A549 (cell line): ENCODE measurements around the gene ZNF484.
"Not testable (repeated sequence)": the region's sequence is repeated elsewhere in the genome, so short reads cannot be mapped to it uniquely, and the experiment has no call there.

Experiments used
- BHLHE40 ChIP-seq: IDR thresholded peaks from 2 replicates; pipeline ENCODE4 v1.6.1; 2012; ENCODE audit warnings: low read depth, low read length, inconsistent platforms
- CHD2 ChIP-seq: fragments of 150-350 bp; IDR thresholded peaks from 2 replicates; pipeline ENCODE4 v1.6.1; 2014; ENCODE audit warnings: low read length; ENCODE audit not compliant: partially characterized antibody
- EP300 ChIP-seq, 2 experiments: fragments of >200 bp; sonication (Bioruptor Twin); formaldehyde crosslinking; IDR thresholded peaks; 2 replicates in 1 of 2; 3 replicates in 1 of 2; pipeline ENCODE4 v1.6.1; 2016 to 2017
- JUNB ChIP-seq: fragments of >200 bp; sonication (Bioruptor Twin); formaldehyde crosslinking; IDR thresholded peaks from 2 replicates; pipeline ENCODE4 v1.6.1; 2016
- PHF8 ChIP-seq: fragments of 200-600 bp; sonication (generic); IDR thresholded peaks from 2 replicates; pipeline ENCODE4 v1.6.1; 2016; ENCODE audit warnings: low read depth, mild to moderate bottlenecking, antibody characterized with exemption, moderate library complexity, borderline replicate concordance
- POLR2A ChIP-seq: IDR thresholded peaks from 2 replicates; pipeline ENCODE4 v1.6.1; 2012; ENCODE audit warnings: mild to moderate bottlenecking, low read length
- RAD21 ChIP-seq, 2 experiments: fragments of >200 bp in 1 of 2; sonication (Bioruptor Twin) in 1 of 2; formaldehyde crosslinking in 1 of 2; IDR thresholded peaks in 1 of 2; conservative IDR thresholded peaks in 1 of 2; 2 replicates in 1 of 2; 3 replicates in 1 of 2; pipeline ENCODE4 v1.6.1; 2012 to 2018; ENCODE audit warnings: inconsistent platforms in 1 of 2
- RCOR1 ChIP-seq: fragments of 150-350 bp; IDR thresholded peaks from 2 replicates; pipeline ENCODE4 v1.6.1; 2014; ENCODE audit warnings: antibody characterized with exemption, low read length, low read depth
- ZFP36 ChIP-seq: fragments of 450-650 bp; IDR thresholded peaks from 2 replicates; pipeline ENCODE4 v1.6.1; 2014; ENCODE audit warnings: borderline replicate concordance; ENCODE audit not compliant: partially characterized antibody
- TF ChIP-seq, protein P1 (sequence below): fragments of >200 bp; sonication (Bioruptor Twin); formaldehyde crosslinking; IDR thresholded peaks from 3 replicates; pipeline ENCODE4 v1.5.1; 2016
- TF ChIP-seq, protein P2 (sequence below): fragments of 450-650 bp; IDR thresholded peaks from 2 replicates; pipeline ENCODE4 v1.6.1; 2014; ENCODE audit warnings: antibody characterized with exemption

DNA sequence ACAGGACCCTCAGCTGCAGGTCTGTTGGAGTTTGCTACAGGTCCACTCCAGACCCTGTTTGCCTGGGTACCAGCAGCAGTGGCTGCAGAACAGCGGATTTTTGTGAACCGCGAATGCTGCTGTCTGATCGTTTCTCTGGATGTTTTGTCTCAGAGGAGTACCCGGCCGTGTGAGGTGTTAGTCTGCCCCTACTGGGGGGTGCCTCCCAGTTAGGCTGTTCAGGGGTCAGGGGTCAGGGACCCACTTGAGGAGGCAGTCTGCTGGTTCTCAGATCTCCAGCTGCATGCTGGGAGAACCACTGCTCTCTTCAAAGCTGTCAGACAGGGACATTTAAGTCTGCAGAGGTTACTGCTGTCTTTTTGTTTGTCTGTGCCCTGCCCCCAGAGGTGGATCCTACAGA, 27.3 kb upstream of the ZNF484 start:
- TF ChIP-seq, protein P1, sequence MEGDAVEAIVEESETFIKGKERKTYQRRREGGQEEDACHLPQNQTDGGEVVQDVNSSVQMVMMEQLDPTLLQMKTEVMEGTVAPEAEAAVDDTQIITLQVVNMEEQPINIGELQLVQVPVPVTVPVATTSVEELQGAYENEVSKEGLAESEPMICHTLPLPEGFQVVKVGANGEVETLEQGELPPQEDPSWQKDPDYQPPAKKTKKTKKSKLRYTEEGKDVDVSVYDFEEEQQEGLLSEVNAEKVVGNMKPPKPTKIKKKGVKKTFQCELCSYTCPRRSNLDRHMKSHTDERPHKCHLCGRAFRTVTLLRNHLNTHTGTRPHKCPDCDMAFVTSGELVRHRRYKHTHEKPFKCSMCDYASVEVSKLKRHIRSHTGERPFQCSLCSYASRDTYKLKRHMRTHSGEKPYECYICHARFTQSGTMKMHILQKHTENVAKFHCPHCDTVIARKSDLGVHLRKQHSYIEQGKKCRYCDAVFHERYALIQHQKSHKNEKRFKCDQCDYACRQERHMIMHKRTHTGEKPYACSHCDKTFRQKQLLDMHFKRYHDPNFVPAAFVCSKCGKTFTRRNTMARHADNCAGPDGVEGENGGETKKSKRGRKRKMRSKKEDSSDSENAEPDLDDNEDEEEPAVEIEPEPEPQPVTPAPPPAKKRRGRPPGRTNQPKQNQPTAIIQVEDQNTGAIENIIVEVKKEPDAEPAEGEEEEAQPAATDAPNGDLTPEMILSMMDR, result not testable (repeated sequence)
- TF ChIP-seq CHD2; BHLHE40; RAD21 (conservative IDR thresholded peaks at IDR 0.05 in 1 of 2, IDR thresholded peaks at IDR 0.05 in 1 of 2); POLR2A; JUNB; PHF8; RCOR1; ZFP36; EP300 (IDR thresholded peaks at IDR 0.05): not testable (repeated sequence)
- TF ChIP-seq, protein P2, sequence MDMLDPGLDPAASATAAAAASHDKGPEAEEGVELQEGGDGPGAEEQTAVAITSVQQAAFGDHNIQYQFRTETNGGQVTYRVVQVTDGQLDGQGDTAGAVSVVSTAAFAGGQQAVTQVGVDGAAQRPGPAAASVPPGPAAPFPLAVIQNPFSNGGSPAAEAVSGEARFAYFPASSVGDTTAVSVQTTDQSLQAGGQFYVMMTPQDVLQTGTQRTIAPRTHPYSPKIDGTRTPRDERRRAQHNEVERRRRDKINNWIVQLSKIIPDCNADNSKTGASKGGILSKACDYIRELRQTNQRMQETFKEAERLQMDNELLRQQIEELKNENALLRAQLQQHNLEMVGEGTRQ, result not testable (repeated sequence)
